NCI-H2196 (cell line): ENCODE data around the gene ERP44.

ENCODE experiments used
- DNase-seq: peaks from one replicate; lab custom pipeline; 2025; ENCODE audit not compliant: unreplicated experiment; lab: John Stamatoyannopoulos, UW

ERP44 gene

DNA sequence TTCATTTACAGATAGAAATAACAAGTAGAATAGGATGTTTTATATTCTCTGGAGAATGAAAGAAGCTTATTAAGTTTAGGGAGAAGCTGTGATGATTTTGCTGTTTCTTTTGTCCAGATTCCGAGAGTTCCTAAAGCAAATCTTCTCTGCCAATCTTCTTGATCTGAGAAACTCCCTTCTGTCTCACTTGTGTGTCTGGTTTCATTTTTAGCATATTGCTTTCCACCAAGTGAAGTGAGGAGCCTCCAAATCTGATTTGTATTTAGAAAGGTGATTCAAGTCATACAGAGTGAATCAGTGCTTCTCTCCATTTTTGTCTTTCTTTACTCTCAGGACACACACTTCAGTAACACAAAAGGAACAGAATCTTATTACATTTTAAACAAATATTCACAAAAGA, 144.0 kb downstream of the ERP44 start:
- DNase-seq, result no peak

DNA sequence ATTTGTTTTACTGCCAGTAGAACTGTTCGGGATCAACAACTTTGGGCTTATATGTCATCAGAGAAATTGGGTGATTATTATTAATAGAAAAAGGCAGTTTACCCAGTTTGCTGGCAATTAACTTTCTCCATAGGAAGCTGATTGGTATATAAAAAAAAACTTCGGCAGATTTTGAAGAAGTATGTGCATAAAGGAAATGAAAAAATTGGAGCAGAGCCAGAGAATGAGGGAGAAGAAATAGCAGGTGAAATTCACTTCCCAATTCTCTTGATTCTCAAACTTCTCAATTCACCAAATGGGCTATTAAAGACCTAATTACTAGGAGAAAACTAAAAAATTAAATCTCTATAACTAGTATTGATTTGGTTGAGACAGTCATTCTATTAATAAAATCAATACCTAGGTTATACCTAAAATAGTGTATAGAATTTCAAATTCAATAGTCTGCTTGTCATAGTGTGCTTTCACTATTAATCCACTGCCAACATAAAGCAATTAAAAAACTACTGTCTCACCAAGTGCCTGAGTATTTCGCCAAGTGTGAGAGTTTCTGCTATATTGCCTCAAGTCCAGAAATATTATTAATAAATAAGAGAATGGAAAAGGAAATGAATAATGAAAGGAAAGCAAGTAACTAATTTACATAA, 144.8 kb downstream of the ERP44 start:
- DNase-seq, result no peak

DNA sequence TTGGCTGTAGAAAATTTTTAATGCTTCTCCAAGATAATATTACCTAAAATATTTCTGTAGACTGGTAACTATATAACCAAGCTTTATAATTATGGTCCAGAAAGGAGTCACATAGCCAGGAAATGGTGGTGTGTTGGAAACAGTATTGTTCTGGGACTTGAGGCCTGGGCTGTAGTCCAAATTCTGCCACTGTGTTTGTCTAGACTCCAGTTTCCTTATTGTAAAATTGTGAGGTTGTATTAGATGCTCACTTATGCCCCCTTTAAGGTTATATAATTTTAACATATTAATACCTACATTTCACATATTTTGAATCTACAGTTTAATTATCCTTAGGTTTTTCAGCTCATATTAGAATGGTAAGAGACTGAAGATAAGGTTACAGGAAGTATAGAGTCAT, 149.9 kb downstream of the ERP44 start:
- peak; percentile 60 for DNase-seq

DNA sequence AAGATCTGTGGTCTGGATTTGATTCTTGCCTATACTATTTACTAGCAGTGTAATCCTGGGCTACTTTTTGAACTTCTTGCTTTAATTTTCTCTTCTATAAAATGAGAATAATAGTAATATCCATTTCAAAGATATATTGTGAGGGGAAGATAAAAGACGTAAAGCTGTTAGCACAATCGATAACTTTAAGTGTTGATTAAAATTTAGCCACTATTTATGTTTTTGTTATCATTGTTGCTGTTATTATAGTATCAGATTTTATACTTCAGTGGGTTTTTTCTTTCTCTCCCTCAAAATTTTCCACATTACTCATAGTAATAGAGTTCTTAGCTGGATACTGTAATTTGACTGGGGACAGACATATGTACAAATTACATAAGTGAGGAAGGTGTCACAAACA, 150.3 kb downstream of the ERP44 start:
- no peak for DNase-seq

DNA sequence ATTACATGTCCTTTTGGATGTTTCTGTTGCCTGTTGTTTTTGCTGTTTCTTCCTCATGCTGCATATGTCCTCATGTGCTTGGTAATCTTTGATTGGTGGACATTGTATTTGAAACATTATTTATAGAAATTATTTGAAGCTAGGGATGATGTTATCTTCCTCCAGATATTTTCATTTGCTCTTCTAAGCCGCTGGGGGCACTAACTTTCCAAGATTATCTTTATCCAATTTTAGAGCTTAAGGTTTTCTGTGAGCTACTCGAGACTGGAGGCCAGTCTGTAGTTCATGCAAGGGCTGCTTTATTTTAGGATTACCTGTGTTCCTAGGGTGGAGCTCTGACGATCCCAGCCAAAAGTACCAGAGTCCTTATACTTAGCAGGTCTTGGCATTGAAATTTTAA, 151.4 kb downstream of the ERP44 start:
- DNase-seq, result no peak

DNA sequence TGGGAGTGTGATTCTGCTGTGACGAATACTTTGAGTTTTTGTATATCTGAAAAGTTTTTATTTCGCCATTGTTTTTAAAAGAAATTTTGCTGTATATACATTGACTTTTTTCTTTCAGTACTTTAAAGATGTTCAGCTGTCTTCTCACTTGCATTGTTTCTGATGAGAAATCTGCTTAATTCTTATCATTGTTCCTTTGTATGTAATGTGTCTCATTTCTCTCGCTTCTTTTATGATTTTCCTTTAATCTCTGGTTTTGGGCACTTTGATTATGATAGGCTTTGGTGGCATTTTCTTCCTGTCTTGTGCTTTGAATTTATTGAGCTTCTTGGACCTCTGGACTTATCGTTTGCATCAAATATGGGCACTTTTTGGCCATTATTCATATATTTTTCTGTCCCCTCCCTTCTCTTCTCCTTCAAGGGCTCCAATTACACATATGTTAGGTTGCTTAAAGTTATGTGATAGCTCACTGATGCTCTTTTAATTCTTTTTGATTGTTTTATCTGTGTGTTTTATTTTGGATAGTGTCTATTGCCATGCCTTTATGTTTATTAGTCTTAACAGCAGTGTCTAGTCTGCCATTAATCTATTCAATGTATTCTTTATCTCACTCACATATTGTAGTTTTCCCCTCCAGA, 161.7 kb downstream of the ERP44 start:
- no peak for DNase-seq

DNA sequence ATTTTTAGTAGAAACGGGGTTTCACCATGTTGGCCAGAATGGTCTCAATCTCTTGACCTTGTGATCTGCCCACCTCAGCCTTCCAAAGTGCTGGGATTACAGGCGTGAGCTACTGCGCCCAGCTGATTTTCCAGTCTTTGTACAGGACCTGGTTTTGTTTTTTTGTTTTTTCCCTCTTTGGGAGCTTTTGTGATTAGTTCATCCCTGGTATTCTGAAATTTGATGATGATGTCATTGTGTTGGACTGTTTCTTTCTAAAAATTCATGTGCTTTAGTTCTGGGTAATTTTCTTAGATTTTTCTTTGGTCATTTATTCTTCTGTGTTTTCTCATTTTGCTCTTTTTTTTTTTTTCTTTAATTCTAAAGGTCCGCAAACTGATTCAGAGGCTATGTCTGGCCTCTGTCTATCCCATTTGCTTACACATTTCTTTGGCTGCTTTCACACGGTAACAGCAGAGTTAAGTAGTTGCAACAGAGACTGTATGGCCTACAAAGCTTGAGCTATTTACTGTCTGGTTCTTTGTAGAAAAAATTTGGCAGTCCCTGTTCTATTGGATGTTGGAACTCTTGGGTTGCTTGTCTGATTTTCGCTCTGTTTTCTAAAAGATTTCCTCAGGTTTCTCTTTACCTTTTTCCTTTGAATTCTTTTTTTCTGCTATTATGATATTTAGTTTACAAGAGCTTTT, 167.5 kb downstream of the ERP44 start:
- DNase-seq, result no peak

DNA sequence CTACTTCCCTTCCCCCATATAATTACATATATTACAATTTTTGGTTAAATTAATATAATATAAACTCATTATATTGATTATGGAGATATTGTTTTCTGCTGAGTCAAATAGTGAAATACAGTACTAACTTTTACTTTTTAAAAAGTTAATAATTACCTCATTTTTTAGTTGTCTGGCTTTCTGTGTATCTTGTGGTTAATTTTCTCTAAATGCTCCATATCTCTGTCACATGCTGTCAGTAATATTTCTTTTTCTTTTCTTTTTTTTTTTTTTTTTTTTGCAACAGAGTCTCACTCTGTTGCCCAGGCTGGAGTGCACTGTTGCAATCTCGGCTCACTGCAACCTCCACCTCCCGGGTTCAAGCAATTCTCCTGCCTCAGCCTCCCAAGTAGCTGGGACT, 169.1 kb downstream of the ERP44 start:
- DNase-seq, result no peak
